ENCODE data around the gene TMEM37. TPM values are rescaled to one million over a fixed set of nuclear protein-coding genes. Genes with fewer than 3 reads are reported as not detected.

Gene TMEM37
- total and polyA plus RNA-seq, 2 donors from 2014 or later, result 59.4 to 221 TPM

DNA sequence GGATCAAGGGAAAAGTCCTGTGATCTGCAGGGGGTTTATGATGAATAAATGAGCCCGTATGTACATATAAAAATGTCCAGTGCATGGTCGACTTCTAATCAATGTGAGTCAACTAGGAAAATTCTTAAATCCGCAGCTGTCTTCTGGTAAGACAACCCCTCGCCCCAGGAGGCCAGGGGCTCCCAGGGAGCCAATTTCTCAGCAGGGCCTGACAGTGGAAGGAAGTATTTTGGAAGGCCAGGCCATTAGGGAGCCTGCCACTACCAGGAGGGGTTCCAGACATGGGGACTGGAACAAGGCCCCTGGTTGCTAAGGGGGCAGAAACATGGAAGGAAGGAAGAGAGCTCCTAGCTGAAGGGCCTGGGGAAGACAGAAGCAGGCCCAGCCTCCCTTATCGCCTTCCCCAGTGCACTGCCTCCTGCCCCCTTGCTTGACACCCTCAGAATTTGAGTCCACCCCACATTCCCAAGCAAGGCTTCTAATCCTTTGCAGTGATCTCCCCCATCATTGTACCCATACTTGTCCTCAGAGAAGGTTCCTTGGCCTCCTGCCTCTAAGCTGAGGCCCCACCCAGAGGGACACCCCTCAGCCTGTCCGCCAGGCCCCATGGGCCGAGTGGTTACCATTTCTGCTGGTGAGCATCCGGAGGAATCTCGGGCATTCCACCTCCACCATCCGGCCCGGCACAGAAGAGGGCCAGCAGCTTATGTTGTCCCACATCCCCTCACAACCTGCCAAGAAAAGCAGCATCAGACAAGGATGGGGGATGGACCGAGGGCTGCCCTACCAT lies 46.7 kb downstream of the TMEM37 start:
- peaks cover 0 to 3% (median 0%) of the 10 kb centered on the region in 3 donors for H3K4me1 ChIP-seq (ENCODE audit: control insufficient read depth in 2 of 3, insufficient read depth in 2 of 3, low read depth in 1 of 3, low read length in 3 of 3)
- DNase-seq (no peak), FAIRE-seq (no peak)
- H3K27me3 ChIP-seq (ENCODE audit: control insufficient read depth, insufficient read depth, low read length), result no peaks in the 10 kb centered on the region
- intact Hi-C loops (cut with DNase I), result loop anchor here (5.0 kb wide), 1 partner anchor 71 kb away; no protein-coding TSS in a partner anchor
- H3K9ac ChIP-seq (ENCODE audit: low read length in 3 of 3), result no peak overlapping the region
- no peak overlapping the region for H3K27ac ChIP-seq (ENCODE audit: low read depth in 2 of 2, low read length in 2 of 2)
- H3K9me3 ChIP-seq (ENCODE audit: control insufficient read depth in 2 of 3, insufficient read depth in 1 of 3, low read length in 3 of 3), result no peaks in the 10 kb centered on the region
- H3K4me3 ChIP-seq (ENCODE audit: low read length in 3 of 3), result no peak overlapping the region
- TF ChIP-seq, protein P1, sequence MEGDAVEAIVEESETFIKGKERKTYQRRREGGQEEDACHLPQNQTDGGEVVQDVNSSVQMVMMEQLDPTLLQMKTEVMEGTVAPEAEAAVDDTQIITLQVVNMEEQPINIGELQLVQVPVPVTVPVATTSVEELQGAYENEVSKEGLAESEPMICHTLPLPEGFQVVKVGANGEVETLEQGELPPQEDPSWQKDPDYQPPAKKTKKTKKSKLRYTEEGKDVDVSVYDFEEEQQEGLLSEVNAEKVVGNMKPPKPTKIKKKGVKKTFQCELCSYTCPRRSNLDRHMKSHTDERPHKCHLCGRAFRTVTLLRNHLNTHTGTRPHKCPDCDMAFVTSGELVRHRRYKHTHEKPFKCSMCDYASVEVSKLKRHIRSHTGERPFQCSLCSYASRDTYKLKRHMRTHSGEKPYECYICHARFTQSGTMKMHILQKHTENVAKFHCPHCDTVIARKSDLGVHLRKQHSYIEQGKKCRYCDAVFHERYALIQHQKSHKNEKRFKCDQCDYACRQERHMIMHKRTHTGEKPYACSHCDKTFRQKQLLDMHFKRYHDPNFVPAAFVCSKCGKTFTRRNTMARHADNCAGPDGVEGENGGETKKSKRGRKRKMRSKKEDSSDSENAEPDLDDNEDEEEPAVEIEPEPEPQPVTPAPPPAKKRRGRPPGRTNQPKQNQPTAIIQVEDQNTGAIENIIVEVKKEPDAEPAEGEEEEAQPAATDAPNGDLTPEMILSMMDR (IDR thresholded peaks at IDR 0.05; ENCODE audit: borderline replicate concordance, extremely low read depth, insufficient read depth), result no peak
- H3K36me3 ChIP-seq (ENCODE audit: control insufficient read depth in 2 of 3, insufficient read depth in 3 of 3, low read length in 3 of 3), result no peaks in the 10 kb centered on the region

DNA sequence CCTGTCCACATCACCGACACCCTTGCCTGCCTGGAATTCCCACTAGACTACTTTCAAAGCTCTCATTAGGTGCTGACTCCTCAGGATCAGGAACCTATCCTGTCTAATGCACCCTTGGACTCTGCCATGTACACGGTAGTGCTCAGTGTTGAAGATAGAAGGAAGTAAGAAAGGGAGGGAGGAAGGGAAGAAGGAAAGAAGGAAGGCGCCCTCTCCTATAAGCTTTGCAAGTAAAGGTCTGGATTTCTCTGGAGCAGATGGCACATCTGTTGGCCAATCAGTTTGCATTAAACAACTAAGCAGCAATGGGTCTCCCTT lies 47.3 kb downstream of the TMEM37 start:
- H3K4me3 ChIP-seq (ENCODE audit: low read length in 3 of 3), result no peak overlapping the region
- TF ChIP-seq, protein P1 (IDR thresholded peaks at IDR 0.05; ENCODE audit: borderline replicate concordance, extremely low read depth, insufficient read depth), result no peak
- H3K9me3 ChIP-seq (ENCODE audit: control insufficient read depth in 2 of 3, insufficient read depth in 1 of 3, low read length in 3 of 3), result no peaks in the 10 kb centered on the region
- no peak overlapping the region for H3K27ac ChIP-seq (ENCODE audit: low read depth in 2 of 2, low read length in 2 of 2)
- FAIRE-seq, result no peak
- no peak overlapping the region for H3K9ac ChIP-seq (ENCODE audit: low read length in 3 of 3)
- no peak for DNase-seq
- intact Hi-C loops (cut with DNase I), result loop anchor here (5.0 kb wide), 1 partner anchor 72 kb away; no protein-coding TSS in a partner anchor
- peaks cover 0 to 3% (median 0%) of the 10 kb centered on the region in 3 donors for H3K4me1 ChIP-seq (ENCODE audit: control insufficient read depth in 2 of 3, insufficient read depth in 2 of 3, low read depth in 1 of 3, low read length in 3 of 3)
- H3K27me3 ChIP-seq (ENCODE audit: control insufficient read depth, insufficient read depth, low read length), result no peaks in the 10 kb centered on the region
- no peaks in the 10 kb centered on the region for H3K36me3 ChIP-seq (ENCODE audit: control insufficient read depth in 2 of 3, insufficient read depth in 3 of 3, low read length in 3 of 3)

DNA sequence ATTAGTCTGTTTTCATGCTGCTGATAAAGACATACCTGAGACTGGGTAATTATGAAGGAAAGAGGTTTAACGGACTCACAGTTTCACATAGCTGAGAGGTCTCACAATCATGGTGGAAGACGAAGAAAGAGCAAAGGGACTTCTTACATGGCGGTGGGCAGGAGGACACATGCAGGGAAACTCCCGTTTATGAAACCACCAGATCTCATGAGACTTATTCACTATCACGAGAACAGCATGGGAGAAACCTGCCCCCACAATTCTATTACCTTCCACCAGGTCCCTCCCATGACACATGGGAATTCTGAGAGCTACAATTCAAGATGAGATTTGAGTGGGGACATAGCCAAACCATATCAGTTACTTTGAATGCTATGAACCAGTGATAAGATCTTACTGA lies 48.5 kb downstream of the TMEM37 start:
- Histone ChIP-seq H3K27ac (ENCODE audit: low read depth in 2 of 2, low read length in 2 of 2) (no peak overlapping the region), H3K4me3 (ENCODE audit: low read length in 3 of 3) (no peak overlapping the region), H3K4me1 (ENCODE audit: control insufficient read depth in 2 of 3, insufficient read depth in 2 of 3, low read depth in 1 of 3, low read length in 3 of 3) (peaks cover 0 to 7% (median 6%) of the 10 kb centered on the region in 3 donors), H3K9ac (ENCODE audit: low read length in 3 of 3) (no peak overlapping the region), H3K9me3 (ENCODE audit: control insufficient read depth in 2 of 3, insufficient read depth in 1 of 3, low read length in 3 of 3) (no peaks in the 10 kb centered on the region), H3K36me3 (ENCODE audit: control insufficient read depth in 2 of 3, insufficient read depth in 3 of 3, low read length in 3 of 3) (no peaks in the 10 kb centered on the region), H3K27me3 (ENCODE audit: control insufficient read depth, insufficient read depth, low read length) (no peaks in the 10 kb centered on the region)
- TF ChIP-seq, protein P1 (IDR thresholded peaks at IDR 0.05; ENCODE audit: borderline replicate concordance, extremely low read depth, insufficient read depth), result no peak
- FAIRE-seq (no peak), DNase-seq (no peak)
- intact Hi-C loops (cut with DNase I), result no loop called here

Data from kidney (tissue), 14 donors.